Bronchial epithelial cell (primary cell): Measurements from ENCODE around the gene MLLT10. TPM values are rescaled to one million over a fixed set of nuclear protein-coding genes. Genes with fewer than 3 reads are reported as not detected.

ENCODE experiments used
- DNase-seq: peaks from one replicate; pipeline ENCODE4 v3.0.0-alpha.2; 2010; ENCODE audit warnings: low read depth
- FAIRE-seq: peaks from 2 replicates; lab custom pipeline; 2011; peaks lifted over from hg19 to GRCh38; lab: Jason Lieb, UNC
- H3K27me3 ChIP-seq: 2 replicates; pipeline ENCODE4 v1.5.1; 2011; ENCODE audit warnings: low read length; ENCODE audit not compliant: control insufficient read depth, insufficient read depth
- H3K36me3 ChIP-seq: 2 replicates; pipeline ENCODE4 v1.5.1; 2011; ENCODE audit warnings: low read length; ENCODE audit not compliant: control insufficient read depth, insufficient read depth
- H3K4me3 ChIP-seq: 2 replicates; pipeline ENCODE4 v1.5.1; 2011; ENCODE audit warnings: mild to moderate bottlenecking, low read depth, low read length, control low read depth
- total RNA-seq: library from RNA; depleted of rRNA; stranded (reverse); fragments of >200 nt; gene quantifications from 2 replicates; pipeline ENCODE4 v1.2.1, GENCODE V29; 2014
- TF ChIP-seq, protein P1 (sequence below): IDR thresholded peaks from 2 replicates; pipeline ENCODE4 v1.5.1; 2011; ENCODE audit warnings: mild to moderate bottlenecking, moderate library complexity, low read length, control low read depth, inconsistent platforms; ENCODE audit not compliant: insufficient read depth, severe bottlenecking

Gene MLLT10
- total RNA-seq, 1 donor from 2014 or later, result 40.8 TPM

DNA sequence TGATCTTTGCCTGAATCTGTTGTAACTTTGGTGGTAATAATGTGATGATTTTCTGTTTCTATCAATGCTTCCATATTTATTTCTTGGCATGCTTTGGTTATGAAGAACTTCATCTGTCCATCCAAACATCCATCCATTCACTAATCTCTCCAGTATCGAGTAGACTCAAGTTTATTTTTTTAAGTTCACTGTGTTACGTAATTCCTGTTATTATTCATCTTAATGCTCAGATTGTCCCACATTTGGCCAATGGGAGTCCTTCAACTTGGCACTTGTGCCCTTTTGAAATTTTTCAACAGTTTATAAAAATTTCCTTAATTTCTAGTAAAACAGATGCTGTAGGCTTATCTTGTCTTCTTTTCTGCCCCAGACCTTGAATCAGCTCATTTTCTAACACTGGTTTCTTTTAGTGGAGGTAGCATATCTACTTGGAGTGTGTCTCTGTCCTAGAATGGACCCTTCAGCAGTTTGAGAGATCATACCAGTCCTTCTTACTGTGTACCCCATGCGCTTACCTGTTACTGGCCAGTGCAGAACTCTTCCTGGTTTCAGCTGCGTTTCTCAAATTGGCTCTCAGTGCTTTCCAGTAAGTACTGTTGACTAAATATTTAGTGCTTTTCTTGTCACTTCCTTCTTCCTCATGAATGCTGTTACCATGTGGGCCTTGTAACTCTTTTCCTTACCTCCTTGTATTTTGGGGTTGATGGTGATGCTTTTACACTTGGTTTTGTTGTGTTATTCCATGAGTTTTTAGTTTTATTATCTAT lies 100.8 kb downstream of the MLLT10 start:
- DNase-seq (no peak), FAIRE-seq (no peak)
- Histone ChIP-seq H3K27me3 (no peaks in the 10 kb centered on the region), H3K4me3 (no peak overlapping the region), H3K36me3 (peaks cover 4% of the 10 kb centered on the region)
- TF ChIP-seq, protein P1, sequence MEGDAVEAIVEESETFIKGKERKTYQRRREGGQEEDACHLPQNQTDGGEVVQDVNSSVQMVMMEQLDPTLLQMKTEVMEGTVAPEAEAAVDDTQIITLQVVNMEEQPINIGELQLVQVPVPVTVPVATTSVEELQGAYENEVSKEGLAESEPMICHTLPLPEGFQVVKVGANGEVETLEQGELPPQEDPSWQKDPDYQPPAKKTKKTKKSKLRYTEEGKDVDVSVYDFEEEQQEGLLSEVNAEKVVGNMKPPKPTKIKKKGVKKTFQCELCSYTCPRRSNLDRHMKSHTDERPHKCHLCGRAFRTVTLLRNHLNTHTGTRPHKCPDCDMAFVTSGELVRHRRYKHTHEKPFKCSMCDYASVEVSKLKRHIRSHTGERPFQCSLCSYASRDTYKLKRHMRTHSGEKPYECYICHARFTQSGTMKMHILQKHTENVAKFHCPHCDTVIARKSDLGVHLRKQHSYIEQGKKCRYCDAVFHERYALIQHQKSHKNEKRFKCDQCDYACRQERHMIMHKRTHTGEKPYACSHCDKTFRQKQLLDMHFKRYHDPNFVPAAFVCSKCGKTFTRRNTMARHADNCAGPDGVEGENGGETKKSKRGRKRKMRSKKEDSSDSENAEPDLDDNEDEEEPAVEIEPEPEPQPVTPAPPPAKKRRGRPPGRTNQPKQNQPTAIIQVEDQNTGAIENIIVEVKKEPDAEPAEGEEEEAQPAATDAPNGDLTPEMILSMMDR, result no peak

DNA sequence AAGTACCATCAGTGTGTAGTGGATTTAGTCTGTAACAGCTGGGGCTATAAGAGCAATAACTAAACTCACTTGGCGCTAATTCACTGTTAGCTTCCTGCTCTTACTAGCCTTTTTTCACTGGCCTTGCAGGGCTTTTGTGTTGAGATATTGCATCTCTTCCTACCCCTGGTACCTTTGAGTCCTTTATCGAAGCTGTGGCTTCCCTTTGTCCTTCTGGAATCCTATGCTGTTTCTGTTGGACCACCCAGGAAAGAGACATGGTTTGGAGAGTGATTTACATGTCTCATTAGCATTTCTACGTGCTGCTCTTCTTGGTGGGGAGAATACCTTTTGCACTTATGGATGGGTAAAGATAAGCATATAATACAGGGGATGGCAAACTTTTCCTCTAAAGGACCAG lies 103.8 kb downstream of the MLLT10 start:
- H3K27me3 ChIP-seq, result no peaks in the 10 kb centered on the region
- TF ChIP-seq, protein P1, result no peak
- DNase-seq (no peak), FAIRE-seq (no peak)
- no peak overlapping the region for H3K4me3 ChIP-seq
- H3K36me3 ChIP-seq, result peaks cover 3% of the 10 kb centered on the region

DNA sequence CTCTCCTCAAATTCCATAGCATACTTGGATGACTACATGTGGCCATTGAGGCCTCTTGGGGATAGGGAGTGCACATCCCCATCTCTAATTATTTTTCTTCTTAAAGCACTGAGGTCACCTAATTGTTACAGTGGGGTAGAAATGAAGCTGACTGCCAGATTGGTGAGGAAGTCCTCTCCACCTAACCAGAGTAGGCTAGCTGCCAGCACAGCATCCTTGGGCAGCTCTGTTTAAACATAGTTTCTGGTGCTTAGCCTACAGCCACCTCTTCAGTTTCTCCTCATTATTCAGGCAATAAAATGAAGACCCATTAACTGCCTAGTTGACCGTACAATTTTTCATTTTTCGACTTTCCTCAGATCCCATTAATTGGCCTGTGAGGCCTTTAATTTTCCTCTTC lies 104.6 kb downstream of the MLLT10 start:
- DNase-seq (no peak), FAIRE-seq (no peak)
- H3K27me3 ChIP-seq, result no peaks in the 10 kb centered on the region
- H3K4me3 ChIP-seq, result no peak overlapping the region
- TF ChIP-seq, protein P1, result no peak
- peaks cover 3% of the 10 kb centered on the region for H3K36me3 ChIP-seq

DNA sequence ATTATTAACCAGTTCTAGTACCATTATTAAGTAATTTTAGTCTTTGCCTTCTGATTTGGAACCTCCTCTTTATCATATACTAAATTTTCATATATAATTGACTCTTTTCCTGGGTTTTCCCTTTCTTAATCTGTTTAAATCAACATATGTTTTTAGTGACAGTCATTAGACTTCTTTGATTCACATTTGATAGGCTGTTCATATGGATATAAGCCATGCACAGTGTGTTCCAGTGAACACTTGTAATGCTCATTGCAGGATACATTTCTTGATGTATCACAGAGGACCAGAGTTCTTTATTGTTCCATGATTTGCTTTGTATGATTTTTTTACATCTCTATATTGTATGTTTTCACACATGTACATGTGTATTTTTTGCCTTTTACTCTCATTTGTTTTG lies 114.0 kb downstream of the MLLT10 start:
- Histone ChIP-seq H3K36me3 (peaks cover 1% of the 10 kb centered on the region), H3K4me3 (no peak overlapping the region), H3K27me3 (no peaks in the 10 kb centered on the region)
- FAIRE-seq, result no peak
- TF ChIP-seq, protein P1, result no peak
- DNase-seq, result no peak

DNA sequence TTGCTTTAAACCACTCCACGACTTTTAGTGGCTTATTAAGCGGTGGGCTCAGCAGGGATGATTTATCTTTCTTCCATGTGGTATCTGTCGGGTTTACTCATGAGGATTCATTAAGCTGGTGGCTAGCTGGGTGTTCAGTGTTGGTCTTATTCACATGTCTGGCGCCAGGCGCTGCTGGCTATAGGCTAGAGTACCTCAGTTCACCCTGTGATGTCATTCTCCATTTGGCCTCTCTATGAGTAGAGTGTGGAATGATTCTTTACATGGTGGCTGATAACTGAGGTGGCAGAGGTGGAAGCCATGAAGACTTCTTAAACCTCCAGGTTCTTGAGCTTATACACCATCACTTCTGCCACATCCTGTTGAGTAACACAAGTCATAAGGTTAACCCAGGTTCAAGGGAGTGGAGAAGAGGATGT lies 115.4 kb downstream of the MLLT10 start:
- Histone ChIP-seq H3K36me3 (peaks cover 1% of the 10 kb centered on the region), H3K4me3 (no peak overlapping the region), H3K27me3 (no peaks in the 10 kb centered on the region)
- TF ChIP-seq, protein P1, result no peak
- peak; percentile 3 for DNase-seq
- no peak for FAIRE-seq
